Keratinocyte (primary cell): Measurements from ENCODE around the gene ADAMTS2. TPM values are rescaled to one million over a fixed set of nuclear protein-coding genes. Genes with fewer than 3 reads are reported as not detected.

ENCODE experiments used
- DNase-seq: peaks from one replicate; pipeline ENCODE4 v3.0.0-alpha.2; 2011; ENCODE audit warnings: low read depth, missing footprints, low spot score
- FAIRE-seq: peaks from 2 replicates; lab custom pipeline; 2011; peaks lifted over from hg19 to GRCh38; lab: Jason Lieb, UNC
- H2AFZ ChIP-seq: 2 replicates; pipeline ENCODE4 v1.6.0; 2012; ENCODE audit warnings: low read length, control low read depth, inconsistent platforms; ENCODE audit not compliant: control insufficient read depth
- H3K27ac ChIP-seq: 2 replicates; pipeline ENCODE4 v1.5.1; 2011; ENCODE audit warnings: low read length; ENCODE audit not compliant: control insufficient read depth, insufficient read depth
- H3K27me3 ChIP-seq: 3 replicates; pipeline ENCODE4 v1.6.0; 2011; ENCODE audit warnings: low read length; ENCODE audit not compliant: control insufficient read depth, insufficient read depth; ENCODE audit errors: extremely low read depth
- H3K36me3 ChIP-seq, 2 experiments: 2 replicates in 1 of 2; 3 replicates in 1 of 2; pipeline ENCODE4 v1.5.1; 2011; ENCODE audit warnings: low read length in 2 of 2, mild to moderate bottlenecking in 1 of 2; ENCODE audit not compliant: control insufficient read depth in 2 of 2, insufficient read depth in 2 of 2; ENCODE audit errors: extremely low read depth in 1 of 2
- H3K4me1 ChIP-seq: 3 replicates; pipeline ENCODE4 v1.5.1; 2011; ENCODE audit warnings: low read length; ENCODE audit not compliant: control insufficient read depth, insufficient read depth; ENCODE audit errors: extremely low read depth
- H3K4me2 ChIP-seq: 3 replicates; pipeline ENCODE4 v1.6.0; 2011; ENCODE audit warnings: low read depth, low read length; ENCODE audit not compliant: control insufficient read depth, insufficient read depth; ENCODE audit errors: extremely low read depth
- H3K4me3 ChIP-seq, 3 experiments: fragments of 200-600 bp in 1 of 3; sonication (generic) in 1 of 3; 2 replicates in 2 of 3; 3 replicates in 1 of 3; pipeline ENCODE4 v1.5.1; 2011 to 2016; ENCODE audit warnings: low read length in 3 of 3, mild to moderate bottlenecking in 3 of 3, control low read depth in 2 of 3, inconsistent platforms in 1 of 3, low read depth in 1 of 3, mixed read lengths in 1 of 3, mixed run types in 1 of 3, moderate library complexity in 1 of 3; ENCODE audit not compliant: control insufficient read depth in 2 of 3, insufficient read depth in 2 of 3; ENCODE audit errors: extremely low read depth in 1 of 3
- H3K79me2 ChIP-seq: 2 replicates; pipeline ENCODE4 v1.6.0; 2012; ENCODE audit warnings: low read length; ENCODE audit not compliant: control insufficient read depth, insufficient read depth
- H3K9ac ChIP-seq: 3 replicates; pipeline ENCODE4 v1.6.0; 2011; ENCODE audit warnings: low read length; ENCODE audit not compliant: control insufficient read depth, insufficient read depth; ENCODE audit errors: extremely low read depth
- H3K9me1 ChIP-seq: 3 replicates; pipeline ENCODE4 v1.6.0; 2011; ENCODE audit warnings: low read length; ENCODE audit not compliant: control insufficient read depth, insufficient read depth; ENCODE audit errors: extremely low read depth
- H3K9me3 ChIP-seq: 2 replicates; pipeline ENCODE4 v1.5.1; 2012; ENCODE audit warnings: low read depth, low read length; ENCODE audit not compliant: control insufficient read depth
- H4K20me1 ChIP-seq: 3 replicates; pipeline ENCODE4 v1.6.0; 2011; ENCODE audit warnings: low read length; ENCODE audit not compliant: control insufficient read depth, insufficient read depth; ENCODE audit errors: extremely low read depth
- EZH2 ChIP-seq: IDR thresholded peaks from one replicate; pipeline ENCODE4 v1.6.1; 2012; ENCODE audit warnings: inconsistent platforms, mild to moderate bottlenecking, low read length, moderate library complexity
- dilution Hi-C: fragments of 300-500 bp; cut with MboI; formaldehyde crosslinking; loops from one replicate; pipeline ENCODE4 v1.7.0; 2020; ENCODE audit warnings: low sequenced_read_pairs; ENCODE audit not compliant: extremely low pct_ligation_motif_present
- polyA plus RNA-seq, 5 experiments: library from polyadenylated mRNA; depleted of rRNA in 3 of 5; stranded (reverse) in 3 of 5; stranded (forward) in 1 of 5; unstranded in 1 of 5; fragments of >200 nt; gene quantifications; 1 replicate in 1 of 5; 2 replicates in 3 of 5; 3 replicates in 1 of 5; pipeline versions ENCODE4 v1.2.1 to v1.2.3, GENCODE V29; 2011 to 2012; ENCODE audit warnings: missing spikeins in 2 of 5, low read depth in 1 of 5, low replicate concordance in 1 of 5
- TF ChIP-seq, protein P1 (sequence below), 3 experiments: IDR thresholded peaks in 1 of 3; conservative IDR thresholded peaks in 1 of 3; optimal IDR thresholded peaks in 1 of 3; 2 replicates in 2 of 3; 3 replicates in 1 of 3; pipeline versions ENCODE3 to v1.5.1; 2011; ENCODE audit warnings: low read length in 3 of 3, mild to moderate bottlenecking in 3 of 3, moderate library complexity in 2 of 3, control low read depth in 1 of 3, inconsistent platforms in 1 of 3; ENCODE audit not compliant: insufficient read depth in 2 of 3; ENCODE audit errors: extremely low read depth in 1 of 3

Gene ADAMTS2
- polyA plus RNA-seq, 1 donor (not counting 4 experiments of a cell fraction or from before 2014, with no cell fraction given): not detected

DNA sequence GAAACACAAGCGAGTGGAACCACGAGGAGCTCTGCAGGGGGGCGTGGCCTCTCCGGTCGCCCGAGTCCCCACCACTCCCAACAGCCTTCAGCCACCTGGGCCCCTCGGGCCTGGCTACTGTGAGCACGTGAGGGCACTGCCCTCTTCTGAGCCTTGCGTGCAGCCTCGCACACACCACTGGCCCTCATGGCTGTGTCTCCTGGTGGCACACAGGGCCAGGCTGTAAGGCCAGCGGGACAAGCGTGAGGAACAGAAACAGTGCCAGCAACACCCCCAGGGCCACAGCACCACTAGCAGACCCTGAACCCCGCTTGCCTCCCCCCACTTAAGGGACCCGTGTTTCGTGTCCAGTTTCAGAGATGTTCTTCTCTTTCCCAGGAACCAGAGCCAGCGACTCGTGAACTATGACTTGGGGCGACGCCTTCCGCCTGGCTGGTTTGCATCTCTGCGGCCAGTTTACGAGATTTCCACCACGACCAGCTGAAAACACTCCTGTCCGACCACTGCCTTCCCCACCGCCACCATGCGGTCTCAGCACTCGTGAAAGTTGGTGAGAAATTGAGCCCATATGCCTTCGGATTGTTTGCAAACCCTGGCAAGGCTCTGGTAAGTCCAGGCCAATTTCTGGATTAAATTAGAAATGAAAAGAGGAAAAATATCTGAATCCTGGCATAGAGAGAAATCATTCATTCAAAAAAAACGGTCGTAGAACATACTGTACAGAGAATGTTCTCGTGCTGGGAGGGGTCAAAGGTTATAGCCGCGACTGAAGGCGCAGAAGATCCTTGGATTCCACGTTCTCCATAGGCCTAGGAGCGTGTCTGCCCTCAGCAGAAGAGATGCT lies 149.5 kb downstream of the ADAMTS2 start:
- H3K4me1 ChIP-seq: no peaks in the 10 kb centered on the region
- no peak overlapping the region for H3K9ac ChIP-seq
- no peak overlapping the region for H2AFZ ChIP-seq
- dilution Hi-C loops: no loop called here
- H3K27me3 ChIP-seq: no peaks in the 10 kb centered on the region
- FAIRE-seq: no peak
- H3K36me3 ChIP-seq: no peaks in the 10 kb centered on the region
- no peaks in the 10 kb centered on the region for H3K9me1 ChIP-seq
- H3K27ac ChIP-seq: no peak overlapping the region
- H3K9me3 ChIP-seq: peaks cover 18% of the 10 kb centered on the region
- H4K20me1 ChIP-seq: no peaks in the 10 kb centered on the region
- DNase-seq: no peak
- no peaks in the 10 kb centered on the region for H3K79me2 ChIP-seq
- no peak overlapping the region for H3K4me3 ChIP-seq
- TF ChIP-seq, protein P1, sequence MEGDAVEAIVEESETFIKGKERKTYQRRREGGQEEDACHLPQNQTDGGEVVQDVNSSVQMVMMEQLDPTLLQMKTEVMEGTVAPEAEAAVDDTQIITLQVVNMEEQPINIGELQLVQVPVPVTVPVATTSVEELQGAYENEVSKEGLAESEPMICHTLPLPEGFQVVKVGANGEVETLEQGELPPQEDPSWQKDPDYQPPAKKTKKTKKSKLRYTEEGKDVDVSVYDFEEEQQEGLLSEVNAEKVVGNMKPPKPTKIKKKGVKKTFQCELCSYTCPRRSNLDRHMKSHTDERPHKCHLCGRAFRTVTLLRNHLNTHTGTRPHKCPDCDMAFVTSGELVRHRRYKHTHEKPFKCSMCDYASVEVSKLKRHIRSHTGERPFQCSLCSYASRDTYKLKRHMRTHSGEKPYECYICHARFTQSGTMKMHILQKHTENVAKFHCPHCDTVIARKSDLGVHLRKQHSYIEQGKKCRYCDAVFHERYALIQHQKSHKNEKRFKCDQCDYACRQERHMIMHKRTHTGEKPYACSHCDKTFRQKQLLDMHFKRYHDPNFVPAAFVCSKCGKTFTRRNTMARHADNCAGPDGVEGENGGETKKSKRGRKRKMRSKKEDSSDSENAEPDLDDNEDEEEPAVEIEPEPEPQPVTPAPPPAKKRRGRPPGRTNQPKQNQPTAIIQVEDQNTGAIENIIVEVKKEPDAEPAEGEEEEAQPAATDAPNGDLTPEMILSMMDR (optimal IDR thresholded peaks at IDR 0.05 in 1 of 3, IDR thresholded peaks at IDR 0.05 in 1 of 3, conservative IDR thresholded peaks at IDR 0.05 in 1 of 3; ENCODE audit: extremely low read depth in 1 of 3, insufficient read depth in 2 of 3, low read length in 3 of 3): no peak
- TF ChIP-seq EZH2: no peak
- H3K4me2 ChIP-seq: no peak overlapping the region

DNA sequence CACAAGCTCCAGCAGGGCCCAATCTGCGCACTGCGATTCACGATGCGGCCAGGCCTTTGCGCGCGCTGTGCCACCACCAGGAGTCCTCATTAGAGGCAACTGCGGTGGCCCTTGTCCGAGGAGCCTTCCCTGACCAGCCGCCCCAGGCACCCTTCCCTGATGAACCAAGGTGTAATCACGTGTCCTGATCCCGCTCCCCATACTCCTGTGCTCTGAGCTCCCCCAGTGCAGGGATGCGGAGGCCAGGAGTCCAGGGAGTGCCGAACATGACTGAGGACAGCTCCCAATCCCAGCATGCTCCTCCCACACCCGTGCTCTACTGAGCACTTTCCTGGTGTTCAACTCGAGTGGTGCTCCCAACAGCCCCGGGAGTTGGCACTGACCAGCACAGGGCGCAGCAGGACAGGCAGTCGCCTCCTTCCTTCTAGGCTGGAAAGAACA lies 150.3 kb downstream of the ADAMTS2 start:
- peaks cover 19% of the 10 kb centered on the region for H3K9me3 ChIP-seq
- no peak for FAIRE-seq

More for the DNA sequence above, 150.3 kb downstream of the ADAMTS2 start:
- Histone ChIP-seq H3K79me2 (no peaks in the 10 kb centered on the region), H4K20me1 (no peaks in the 10 kb centered on the region), H3K4me2 (no peak overlapping the region), H3K9me1 (no peaks in the 10 kb centered on the region), H3K36me3 (no peaks in the 10 kb centered on the region), H3K4me3 (no peak overlapping the region), H2AFZ (no peak overlapping the region), H3K27ac (no peak overlapping the region), H3K27me3 (no peaks in the 10 kb centered on the region), H3K4me1 (no peaks in the 10 kb centered on the region), H3K9ac (no peak overlapping the region)
- no peak for DNase-seq
- TF ChIP-seq, protein P1 (optimal IDR thresholded peaks at IDR 0.05 in 1 of 3, IDR thresholded peaks at IDR 0.05 in 1 of 3, conservative IDR thresholded peaks at IDR 0.05 in 1 of 3; ENCODE audit: extremely low read depth in 1 of 3, insufficient read depth in 2 of 3, low read length in 3 of 3): no peak
- no peak for TF ChIP-seq EZH2
- dilution Hi-C loops: no loop called here
